ENCODE data around the gene CPS1.

- no peak for TF ChIP-seq CTCF (conservative IDR thresholded peaks at IDR 0.05; ENCODE audit: low read depth in 2 of 2)
- TF ChIP-seq EZH2phosphoT487 (IDR thresholded peaks at IDR 0.05; ENCODE audit: unreplicated experiment) = no peak
- TF ChIP-seq POLR2AphosphoS5 (IDR thresholded peaks at IDR 0.05; ENCODE audit: low read depth) = no peak
- no peak for TF ChIP-seq EZH2 (IDR thresholded peaks at IDR 0.05; ENCODE audit: low read depth, unreplicated experiment)
- TF ChIP-seq, protein P1, sequence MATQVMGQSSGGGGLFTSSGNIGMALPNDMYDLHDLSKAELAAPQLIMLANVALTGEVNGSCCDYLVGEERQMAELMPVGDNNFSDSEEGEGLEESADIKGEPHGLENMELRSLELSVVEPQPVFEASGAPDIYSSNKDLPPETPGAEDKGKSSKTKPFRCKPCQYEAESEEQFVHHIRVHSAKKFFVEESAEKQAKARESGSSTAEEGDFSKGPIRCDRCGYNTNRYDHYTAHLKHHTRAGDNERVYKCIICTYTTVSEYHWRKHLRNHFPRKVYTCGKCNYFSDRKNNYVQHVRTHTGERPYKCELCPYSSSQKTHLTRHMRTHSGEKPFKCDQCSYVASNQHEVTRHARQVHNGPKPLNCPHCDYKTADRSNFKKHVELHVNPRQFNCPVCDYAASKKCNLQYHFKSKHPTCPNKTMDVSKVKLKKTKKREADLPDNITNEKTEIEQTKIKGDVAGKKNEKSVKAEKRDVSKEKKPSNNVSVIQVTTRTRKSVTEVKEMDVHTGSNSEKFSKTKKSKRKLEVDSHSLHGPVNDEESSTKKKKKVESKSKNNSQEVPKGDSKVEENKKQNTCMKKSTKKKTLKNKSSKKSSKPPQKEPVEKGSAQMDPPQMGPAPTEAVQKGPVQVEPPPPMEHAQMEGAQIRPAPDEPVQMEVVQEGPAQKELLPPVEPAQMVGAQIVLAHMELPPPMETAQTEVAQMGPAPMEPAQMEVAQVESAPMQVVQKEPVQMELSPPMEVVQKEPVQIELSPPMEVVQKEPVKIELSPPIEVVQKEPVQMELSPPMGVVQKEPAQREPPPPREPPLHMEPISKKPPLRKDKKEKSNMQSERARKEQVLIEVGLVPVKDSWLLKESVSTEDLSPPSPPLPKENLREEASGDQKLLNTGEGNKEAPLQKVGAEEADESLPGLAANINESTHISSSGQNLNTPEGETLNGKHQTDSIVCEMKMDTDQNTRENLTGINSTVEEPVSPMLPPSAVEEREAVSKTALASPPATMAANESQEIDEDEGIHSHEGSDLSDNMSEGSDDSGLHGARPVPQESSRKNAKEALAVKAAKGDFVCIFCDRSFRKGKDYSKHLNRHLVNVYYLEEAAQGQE (IDR thresholded peaks at IDR 0.05; ENCODE audit: unreplicated experiment) = no peak
- TF ChIP-seq, protein P2, sequence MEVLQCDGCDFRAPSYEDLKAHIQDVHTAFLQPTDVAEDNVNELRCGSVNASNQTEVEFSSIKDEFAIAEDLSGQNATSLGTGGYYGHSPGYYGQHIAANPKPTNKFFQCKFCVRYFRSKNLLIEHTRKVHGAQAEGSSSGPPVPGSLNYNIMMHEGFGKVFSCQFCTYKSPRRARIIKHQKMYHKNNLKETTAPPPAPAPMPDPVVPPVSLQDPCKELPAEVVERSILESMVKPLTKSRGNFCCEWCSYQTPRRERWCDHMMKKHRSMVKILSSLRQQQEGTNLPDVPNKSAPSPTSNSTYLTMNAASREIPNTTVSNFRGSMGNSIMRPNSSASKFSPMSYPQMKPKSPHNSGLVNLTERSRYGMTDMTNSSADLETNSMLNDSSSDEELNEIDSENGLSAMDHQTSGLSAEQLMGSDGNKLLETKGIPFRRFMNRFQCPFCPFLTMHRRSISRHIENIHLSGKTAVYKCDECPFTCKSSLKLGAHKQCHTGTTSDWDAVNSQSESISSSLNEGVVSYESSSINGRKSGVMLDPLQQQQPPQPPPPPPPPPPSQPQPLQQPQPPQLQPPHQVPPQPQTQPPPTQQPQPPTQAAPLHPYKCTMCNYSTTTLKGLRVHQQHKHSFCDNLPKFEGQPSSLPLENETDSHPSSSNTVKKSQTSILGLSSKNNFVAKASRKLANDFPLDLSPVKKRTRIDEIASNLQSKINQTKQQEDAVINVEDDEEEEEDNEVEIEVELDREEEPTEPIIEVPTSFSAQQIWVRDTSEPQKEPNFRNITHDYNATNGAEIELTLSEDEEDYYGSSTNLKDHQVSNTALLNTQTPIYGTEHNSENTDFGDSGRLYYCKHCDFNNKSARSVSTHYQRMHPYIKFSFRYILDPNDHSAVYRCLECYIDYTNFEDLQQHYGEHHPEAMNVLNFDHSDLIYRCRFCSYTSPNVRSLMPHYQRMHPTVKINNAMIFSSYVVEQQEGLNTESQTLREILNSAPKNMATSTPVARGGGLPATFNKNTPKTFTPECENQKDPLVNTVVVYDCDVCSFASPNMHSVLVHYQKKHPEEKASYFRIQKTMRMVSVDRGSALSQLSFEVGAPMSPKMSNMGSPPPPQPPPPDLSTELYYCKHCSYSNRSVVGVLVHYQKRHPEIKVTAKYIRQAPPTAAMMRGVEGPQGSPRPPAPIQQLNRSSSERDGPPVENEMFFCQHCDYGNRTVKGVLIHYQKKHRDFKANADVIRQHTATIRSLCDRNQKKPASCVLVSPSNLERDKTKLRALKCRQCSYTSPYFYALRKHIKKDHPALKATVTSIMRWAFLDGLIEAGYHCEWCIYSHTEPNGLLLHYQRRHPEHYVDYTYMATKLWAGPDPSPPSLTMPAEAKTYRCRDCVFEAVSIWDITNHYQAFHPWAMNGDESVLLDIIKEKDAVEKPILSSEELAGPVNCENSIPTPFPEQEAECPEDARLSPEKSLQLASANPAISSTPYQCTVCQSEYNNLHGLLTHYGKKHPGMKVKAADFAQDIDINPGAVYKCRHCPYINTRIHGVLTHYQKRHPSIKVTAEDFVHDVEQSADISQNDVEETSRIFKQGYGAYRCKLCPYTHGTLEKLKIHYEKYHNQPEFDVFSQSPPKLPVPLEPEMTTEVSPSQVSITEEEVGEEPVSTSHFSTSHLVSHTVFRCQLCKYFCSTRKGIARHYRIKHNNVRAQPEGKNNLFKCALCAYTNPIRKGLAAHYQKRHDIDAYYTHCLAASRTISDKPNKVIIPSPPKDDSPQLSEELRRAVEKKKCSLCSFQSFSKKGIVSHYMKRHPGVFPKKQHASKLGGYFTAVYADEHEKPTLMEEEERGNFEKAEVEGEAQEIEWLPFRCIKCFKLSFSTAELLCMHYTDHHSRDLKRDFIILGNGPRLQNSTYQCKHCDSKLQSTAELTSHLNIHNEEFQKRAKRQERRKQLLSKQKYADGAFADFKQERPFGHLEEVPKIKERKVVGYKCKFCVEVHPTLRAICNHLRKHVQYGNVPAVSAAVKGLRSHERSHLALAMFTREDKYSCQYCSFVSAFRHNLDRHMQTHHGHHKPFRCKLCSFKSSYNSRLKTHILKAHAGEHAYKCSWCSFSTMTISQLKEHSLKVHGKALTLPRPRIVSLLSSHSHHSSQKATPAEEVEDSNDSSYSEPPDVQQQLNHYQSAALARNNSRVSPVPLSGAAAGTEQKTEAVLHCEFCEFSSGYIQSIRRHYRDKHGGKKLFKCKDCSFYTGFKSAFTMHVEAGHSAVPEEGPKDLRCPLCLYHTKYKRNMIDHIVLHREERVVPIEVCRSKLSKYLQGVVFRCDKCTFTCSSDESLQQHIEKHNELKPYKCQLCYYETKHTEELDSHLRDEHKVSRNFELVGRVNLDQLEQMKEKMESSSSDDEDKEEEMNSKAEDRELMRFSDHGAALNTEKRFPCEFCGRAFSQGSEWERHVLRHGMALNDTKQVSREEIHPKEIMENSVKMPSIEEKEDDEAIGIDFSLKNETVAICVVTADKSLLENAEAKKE (CRISPR knock-in tag; IDR thresholded peaks at IDR 0.05) = no peak
- no peak for TF ChIP-seq ZNF331 (CRISPR knock-in tag; IDR thresholded peaks at IDR 0.05; ENCODE audit: low read depth)
- TF ChIP-seq CREB1 (CRISPR knock-in tag; IDR thresholded peaks at IDR 0.05; ENCODE audit: low read depth) = no peak
These were observed 19.3 kb upstream of the CPS1 start for GRCh38 chr2:210536973-210537650.
